ENCODE results near the gene HCRT. TPM values are rescaled to one million over a fixed set of nuclear protein-coding genes. Genes with fewer than 3 reads are reported as not detected.
A peak's percentile ranks its signal among the peaks of the same experiment; 100 is the strongest.

HCRT gene
- total and polyA plus RNA-seq, 7 donors = not detected

- no peak for ATAC-seq
- no peak for TF ChIP-seq CTCF (IDR thresholded peaks at IDR 0.05)
- 79 to 81% (median 79%) methylated on average over 6 of the region's 6 CpGs for WGBS, 3 donors
Measured at GRCh38 chr17:42165751-42166150, 19.5 kb downstream of the HCRT start.

DNA sequence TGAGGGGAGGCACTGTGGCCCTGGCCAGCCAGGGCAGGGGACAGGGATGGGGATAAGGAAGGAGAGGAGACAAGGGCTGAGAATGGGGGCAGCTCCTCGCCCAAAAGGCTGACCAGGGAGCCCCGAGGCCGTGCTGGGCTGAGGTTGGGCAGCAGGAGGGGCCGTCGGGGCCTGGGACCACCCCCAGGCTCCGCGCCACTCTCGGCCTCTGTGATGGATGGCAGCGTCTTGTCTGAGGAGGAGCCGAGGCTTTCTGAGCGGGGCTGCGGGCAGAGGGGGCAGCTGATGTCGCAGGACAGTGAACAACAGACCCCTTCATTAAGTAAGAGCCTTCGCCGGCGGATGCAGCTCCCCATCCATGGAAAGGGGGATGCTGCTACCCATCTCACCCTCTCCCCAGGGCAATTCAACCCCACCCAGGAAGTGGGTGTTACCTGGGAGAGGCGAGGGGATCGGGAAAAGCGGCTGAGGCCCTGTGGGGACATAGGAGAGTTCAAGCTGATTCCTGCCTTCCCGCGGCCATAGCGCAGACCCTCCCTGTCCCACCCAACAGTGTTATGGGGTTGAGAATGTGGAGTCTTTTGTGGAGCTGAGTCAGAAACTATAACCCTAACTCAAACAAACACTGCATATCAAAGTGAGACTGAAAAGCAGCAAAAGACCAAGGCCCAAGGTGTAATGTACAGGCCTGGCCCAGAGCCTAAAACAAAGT, 21.4 kb downstream of the HCRT start:
- WGBS, 3 donors = 57 to 61% (median 58%) methylated on average over 22 of the region's 22 CpGs
- H3K27ac ChIP-seq = no peak overlapping the region
- no peaks in the 10 kb centered on the region for H3K27me3 ChIP-seq (ENCODE audit: insufficient read depth in 3 of 3, low read length in 2 of 3)
- no peak for TF ChIP-seq CTCF (IDR thresholded peaks at IDR 0.05)
- intact Hi-C loops (cut with DNase I) = no loop called here
- H3K4me3 ChIP-seq = no peak overlapping the region
- no peak for DNase-seq
- no peaks in the 10 kb centered on the region for H3K9me3 ChIP-seq
- H3K4me1 ChIP-seq = no peaks in the 10 kb centered on the region
- no peaks in the 10 kb centered on the region for H3K36me3 ChIP-seq (ENCODE audit: insufficient read depth in 1 of 2, low read depth in 1 of 2)
- ATAC-seq = no peak

More at GRCh38 chr17:42165751-42166150, 19.5 kb downstream of the HCRT start:
- H3K9me3 ChIP-seq = no peaks in the 10 kb centered on the region
- intact Hi-C loops (cut with DNase I) = no loop called here
- no peaks in the 10 kb centered on the region for H3K27me3 ChIP-seq (ENCODE audit: insufficient read depth in 3 of 3, low read length in 2 of 3)
- H3K27ac ChIP-seq = no peak overlapping the region
- H3K36me3 ChIP-seq (ENCODE audit: insufficient read depth in 1 of 2, low read depth in 1 of 2) = no peaks in the 10 kb centered on the region
- DNase-seq = no peak
- H3K4me1 ChIP-seq = no peaks in the 10 kb centered on the region
- H3K4me3 ChIP-seq = no peak overlapping the region

DNA sequence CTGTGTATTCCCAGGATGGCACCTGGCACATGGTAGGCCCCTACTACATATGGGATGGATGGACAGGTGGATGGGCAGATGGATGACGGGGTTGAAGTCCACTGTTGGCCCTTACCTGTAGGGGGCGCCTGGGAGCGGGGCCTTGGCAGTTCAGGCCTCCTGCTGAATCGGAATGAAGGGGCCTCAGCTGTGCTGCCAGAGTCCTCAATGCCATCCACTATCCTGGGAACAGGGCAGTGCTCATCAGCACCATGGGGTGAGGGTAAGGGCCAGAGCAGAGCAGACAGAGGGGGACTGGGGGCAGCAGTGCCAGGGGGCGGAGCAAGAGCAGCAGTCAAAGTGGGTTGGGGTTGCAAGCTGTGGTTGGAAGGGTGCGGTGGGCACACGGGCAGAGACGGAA, 22.1 kb downstream of the HCRT start:
- ATAC-seq = peak in 2 of 4 donors; percentile 21 to 25
- 47 to 51% (median 49%) methylated on average over 8 of the region's 8 CpGs for WGBS, 3 donors
- peak; percentile 9 for TF ChIP-seq CTCF (IDR thresholded peaks at IDR 0.05)

DNA sequence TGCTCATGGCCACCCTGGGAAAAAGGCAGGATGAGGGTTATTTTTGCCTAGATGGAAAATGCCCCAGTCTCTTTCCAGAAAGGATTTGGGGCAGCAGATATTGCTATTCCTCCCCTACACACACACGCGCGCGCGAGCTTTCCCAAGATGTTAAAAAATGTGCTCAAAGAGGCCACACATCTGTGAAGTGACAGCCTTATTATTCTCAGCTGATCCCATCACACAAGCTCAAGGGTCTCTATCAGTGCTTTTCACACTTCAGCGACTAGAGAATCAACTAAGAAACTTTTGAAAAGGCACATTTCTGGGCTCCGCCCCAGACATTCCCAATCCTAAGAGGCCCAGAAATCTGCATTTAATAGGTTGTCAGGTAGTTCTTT, 24.7 kb downstream of the HCRT start:
- ATAC-seq (no peak), DNase-seq (no peak)
- H3K4me1 ChIP-seq = no peaks in the 10 kb centered on the region
- no peaks in the 10 kb centered on the region for H3K9me3 ChIP-seq
- H3K36me3 ChIP-seq (ENCODE audit: insufficient read depth in 1 of 2, low read depth in 1 of 2) = no peaks in the 10 kb centered on the region
- no peak overlapping the region for H3K4me3 ChIP-seq
- TF ChIP-seq CTCF (IDR thresholded peaks at IDR 0.05) = no peak
- no peaks in the 10 kb centered on the region for H3K27me3 ChIP-seq (ENCODE audit: insufficient read depth in 3 of 3, low read length in 2 of 3)
- 88 to 93% (median 91%) methylated on average over 7 of the region's 7 CpGs for WGBS, 3 donors
- no peak overlapping the region for H3K27ac ChIP-seq
- intact Hi-C loops (cut with DNase I) = no loop called here

More for the DNA sequence above, 22.1 kb downstream of the HCRT start:
- Histone ChIP-seq H3K4me1 (no peaks in the 10 kb centered on the region), H3K36me3 (ENCODE audit: insufficient read depth in 1 of 2, low read depth in 1 of 2) (no peaks in the 10 kb centered on the region), H3K27me3 (ENCODE audit: insufficient read depth in 3 of 3, low read length in 2 of 3) (no peaks in the 10 kb centered on the region), H3K27ac (no peak overlapping the region), H3K4me3 (no peak overlapping the region), H3K9me3 (no peaks in the 10 kb centered on the region)
- intact Hi-C loops (cut with DNase I) = no loop called here
- no peak for DNase-seq

All from psoas muscle (tissue), 8 donors.